Measurements from ENCODE around the gene CELA3B.

DNA sequence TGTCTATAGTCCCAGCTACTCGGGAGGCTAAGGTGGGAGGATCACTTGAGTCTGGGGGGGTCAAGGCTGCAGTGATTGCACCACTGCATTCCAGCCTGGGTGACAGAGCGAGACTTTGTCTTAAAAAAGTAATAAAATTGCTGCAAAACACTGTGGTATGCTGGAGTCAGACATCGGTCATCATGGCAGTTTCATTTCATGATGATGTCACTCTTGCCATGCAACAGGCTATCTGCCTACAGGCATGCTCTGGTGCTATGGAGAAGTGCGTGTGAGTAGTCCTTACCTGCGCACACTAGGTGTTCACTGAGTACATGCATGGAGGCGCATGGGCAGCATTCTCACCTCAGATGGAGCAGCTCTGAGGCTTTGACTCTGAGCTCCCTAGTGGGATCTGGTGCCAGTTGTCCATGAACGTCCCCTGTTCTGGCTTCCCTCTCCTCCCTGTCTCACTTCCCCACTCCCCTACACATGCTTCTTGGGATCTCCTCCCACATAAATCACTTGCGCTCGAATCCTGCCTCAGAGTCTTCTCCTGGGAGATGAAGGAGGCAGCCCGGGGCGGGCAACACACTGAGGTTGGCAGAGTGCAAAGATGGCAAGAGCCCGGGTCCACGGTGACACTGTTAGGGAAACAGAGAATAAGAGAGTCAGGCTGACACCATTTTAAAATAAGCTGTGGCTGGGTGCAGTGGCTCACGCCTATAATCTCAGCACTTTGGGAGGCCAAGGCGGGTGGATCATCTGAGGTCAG is 10.4 kb upstream of the CELA3B start:
- TF ChIP-seq, protein P1, sequence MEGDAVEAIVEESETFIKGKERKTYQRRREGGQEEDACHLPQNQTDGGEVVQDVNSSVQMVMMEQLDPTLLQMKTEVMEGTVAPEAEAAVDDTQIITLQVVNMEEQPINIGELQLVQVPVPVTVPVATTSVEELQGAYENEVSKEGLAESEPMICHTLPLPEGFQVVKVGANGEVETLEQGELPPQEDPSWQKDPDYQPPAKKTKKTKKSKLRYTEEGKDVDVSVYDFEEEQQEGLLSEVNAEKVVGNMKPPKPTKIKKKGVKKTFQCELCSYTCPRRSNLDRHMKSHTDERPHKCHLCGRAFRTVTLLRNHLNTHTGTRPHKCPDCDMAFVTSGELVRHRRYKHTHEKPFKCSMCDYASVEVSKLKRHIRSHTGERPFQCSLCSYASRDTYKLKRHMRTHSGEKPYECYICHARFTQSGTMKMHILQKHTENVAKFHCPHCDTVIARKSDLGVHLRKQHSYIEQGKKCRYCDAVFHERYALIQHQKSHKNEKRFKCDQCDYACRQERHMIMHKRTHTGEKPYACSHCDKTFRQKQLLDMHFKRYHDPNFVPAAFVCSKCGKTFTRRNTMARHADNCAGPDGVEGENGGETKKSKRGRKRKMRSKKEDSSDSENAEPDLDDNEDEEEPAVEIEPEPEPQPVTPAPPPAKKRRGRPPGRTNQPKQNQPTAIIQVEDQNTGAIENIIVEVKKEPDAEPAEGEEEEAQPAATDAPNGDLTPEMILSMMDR (IDR thresholded peaks at IDR 0.05 in 8 of 11, conservative IDR thresholded peaks at IDR 0.05 in 3 of 11), result no peak
- TF ChIP-seq POLR2AphosphoS5 (IDR thresholded peaks at IDR 0.05), result no peak
- no peak for TF ChIP-seq POLR2A (IDR thresholded peaks at IDR 0.05)
